Esophagus muscularis mucosa (tissue), 4 donors: ENCODE measurements around the gene LTV1. TPM values are rescaled to one million over a fixed set of nuclear protein-coding genes. Genes with fewer than 3 reads are reported as not detected.

Source experiments
- DNase-seq: peaks from one replicate; pipeline ENCODE4 v3.0.0-alpha.2; 2017; ENCODE audit errors: extremely low spot score
- H3K27ac ChIP-seq, 4 donors: fragments of 200-600 bp; sonication (generic); replicated peaks in 1 of 4; 1 replicate in 3 of 4; 2 replicates in 1 of 4; pipeline ENCODE4 v1.5.1; 2016 to 2019; ENCODE audit warnings: mild to moderate bottlenecking in 1 of 4
- H3K27me3 ChIP-seq, 4 donors: fragments of 200-600 bp; sonication (generic); one replicate each; pipeline versions ENCODE4 v1.5.1 to v1.6.0; 2016 to 2019
- H3K36me3 ChIP-seq, 4 donors: fragments of 200-600 bp; sonication (generic); one replicate each; pipeline ENCODE4 v1.5.1; 2016 to 2019
- H3K4me1 ChIP-seq, 4 donors: fragments of 200-600 bp; sonication (generic); one replicate each; pipeline ENCODE4 v1.5.1; 2016 to 2019
- H3K4me3 ChIP-seq, 4 donors: fragments of 200-600 bp; sonication (generic); 1 replicate in 2 of 4; 2 replicates in 2 of 4; pipeline ENCODE4 v1.5.1; 2016 to 2019; ENCODE audit warnings: mild to moderate bottlenecking in 4 of 4, moderate library complexity in 1 of 4
- H3K9me3 ChIP-seq, 4 donors: fragments of 200-600 bp; sonication (generic); 1 replicate in 3 of 4; 2 replicates in 1 of 4; pipeline ENCODE4 v1.5.1; 2016 to 2019
- CTCF ChIP-seq, 3 experiments: fragments of 200-600 bp in 2 of 3; fragments of 450-650 bp in 1 of 3; sonication (generic) in 2 of 3; IDR thresholded peaks; one replicate each; pipeline ENCODE4 v1.5.1; 2017 to 2019; ENCODE audit warnings: antibody characterized with exemption in 3 of 3, mild to moderate bottlenecking in 2 of 3, moderate library complexity in 1 of 3
- EP300 ChIP-seq: sonication (generic); formaldehyde crosslinking; IDR thresholded peaks from one replicate; pipeline ENCODE4 v1.6.1; 2017; ENCODE audit warnings: antibody characterized with exemption
- POLR2A ChIP-seq: fragments of 450-650 bp; IDR thresholded peaks from one replicate; pipeline ENCODE4 v1.6.1; 2017; ENCODE audit warnings: antibody characterized with exemption, moderate library complexity, mild to moderate bottlenecking, low read depth
- POLR2AphosphoS5 ChIP-seq, 2 donors: sonication (generic); formaldehyde crosslinking; IDR thresholded peaks; one replicate each; pipeline ENCODE4 v1.6.1; 2017; ENCODE audit warnings: antibody characterized with exemption in 2 of 2
- WGBS: methylation state at CpG from one replicate; pipeline ENCODE4 v1.1.5; 2018; 5-methylcytosine and 5-hydroxymethylcytosine counted together
- intact Hi-C: fragments of 100-400 bp; cut with DNase I; formaldehyde crosslinking; loops from one replicate; pipeline ENCODE4 v1.15.1; 2023
- total RNA-seq, 4 donors: library from RNA; depleted of rRNA; stranded (reverse); fragments of >200 nt; gene quantifications; one replicate each; pipeline versions ENCODE4 v1.1.0 to v1.2.1, GENCODE V29; 2016

Gene LTV1
- total RNA-seq, 4 donors from 2014 or later = 15.0 to 20.0 (median 18.0) TPM

GRCh38 chr6:143878272-143878760 is 35.2 kb downstream of the LTV1 start:
- TF ChIP-seq POLR2A = no peak
- TF ChIP-seq EP300 = no peak
- TF ChIP-seq POLR2AphosphoS5 (IDR thresholded peaks at IDR 0.05) = no peak

GRCh38 chr6:143880412-143880811 is 37.3 kb downstream of the LTV1 start:
- intact Hi-C loops = no loop called here
- DNase-seq = no peak
- TF ChIP-seq CTCF (IDR thresholded peaks at IDR 0.05) (no peak), POLR2AphosphoS5 (IDR thresholded peaks at IDR 0.05) (no peak), POLR2A (no peak), EP300 (no peak)
- 81% methylated on average over 2 of the region's 2 CpGs for WGBS
- H3K27me3 ChIP-seq = no peaks in the 10 kb centered on the region
- no peak overlapping the region for H3K27ac ChIP-seq
- H3K4me1 ChIP-seq = no peaks in the 10 kb centered on the region
- H3K9me3 ChIP-seq = peaks cover 0 to 5% (median 2%) of the 10 kb centered on the region in 4 donors
- no peaks in the 10 kb centered on the region for H3K36me3 ChIP-seq
- no peak overlapping the region for H3K4me3 ChIP-seq

More at GRCh38 chr6:143878272-143878760, 35.2 kb downstream of the LTV1 start:
- peaks cover 0 to 9% (median 2%) of the 10 kb centered on the region in 4 donors for H3K9me3 ChIP-seq
- H3K4me3 ChIP-seq = no peak overlapping the region
- DNase-seq = no peak
- H3K27me3 ChIP-seq = no peaks in the 10 kb centered on the region
- intact Hi-C loops = no loop called here
- no peaks in the 10 kb centered on the region for H3K36me3 ChIP-seq
- no peaks in the 10 kb centered on the region for H3K4me1 ChIP-seq
- WGBS = 90% methylated on average over 3 of the region's 3 CpGs
- H3K27ac ChIP-seq = no peak overlapping the region

GRCh38 chr6:143882401-143882930 is 39.3 kb downstream of the LTV1 start:
- peaks cover 0 to 5% (median 0%) of the 10 kb centered on the region in 4 donors for H3K36me3 ChIP-seq
- no peak overlapping the region for H3K4me3 ChIP-seq
- 63% methylated on average over 2 of the region's 2 CpGs for WGBS
- TF ChIP-seq POLR2A (no peak), CTCF (IDR thresholded peaks at IDR 0.05) (no peak), EP300 (no peak), POLR2AphosphoS5 (IDR thresholded peaks at IDR 0.05) (no peak)
- no peaks in the 10 kb centered on the region for H3K4me1 ChIP-seq
- H3K9me3 ChIP-seq = peaks cover 0 to 3% (median 2%) of the 10 kb centered on the region in 4 donors
- intact Hi-C loops = no loop called here
- DNase-seq = no peak
- no peaks in the 10 kb centered on the region for H3K27me3 ChIP-seq
- no peak overlapping the region for H3K27ac ChIP-seq

GRCh38 chr6:143884216-143884900 is 41.2 kb downstream of the LTV1 start:
- TF ChIP-seq CTCF (IDR thresholded peaks at IDR 0.05) = no peak
- TF ChIP-seq EP300 = no peak
- no peak for TF ChIP-seq POLR2AphosphoS5 (IDR thresholded peaks at IDR 0.05)
- TF ChIP-seq POLR2A = no peak
- Histone ChIP-seq H3K9me3 (no peaks in the 10 kb centered on the region), H3K36me3 (peaks cover 0 to 5% (median 0%) of the 10 kb centered on the region in 4 donors), H3K27me3 (no peaks in the 10 kb centered on the region), H3K4me3 (no peak overlapping the region), H3K27ac (no peak overlapping the region), H3K4me1 (no peaks in the 10 kb centered on the region)
- 74% methylated on average over 7 of the region's 7 CpGs for WGBS
- DNase-seq = no peak
- intact Hi-C loops = no loop called here

- DNase-seq = no peak
- no peaks in the 10 kb centered on the region for H3K4me1 ChIP-seq
- no peak for TF ChIP-seq POLR2AphosphoS5 (IDR thresholded peaks at IDR 0.05)
- TF ChIP-seq POLR2A = no peak
- no peak for TF ChIP-seq CTCF (IDR thresholded peaks at IDR 0.05)
- no peak for TF ChIP-seq EP300
- intact Hi-C loops = no loop called here
- no peak overlapping the region for H3K4me3 ChIP-seq
- no peaks in the 10 kb centered on the region for H3K27me3 ChIP-seq
- 100% methylated on average over 1 of the region's 1 CpG for WGBS
- no peak overlapping the region for H3K27ac ChIP-seq
- peaks cover 0 to 5% (median 0%) of the 10 kb centered on the region in 4 donors for H3K36me3 ChIP-seq
- no peaks in the 10 kb centered on the region for H3K9me3 ChIP-seq
Measured at GRCh38 chr6:143885116-143885515, 42.0 kb downstream of the LTV1 start.
